Measurements from ENCODE around the gene TBXAS1. TPM values are rescaled to one million over a fixed set of nuclear protein-coding genes. Genes with fewer than 3 reads are reported as not detected.

Gene TBXAS1
- total and polyA plus RNA-seq, 2 donors (not counting 3 experiments of a cell fraction or from before 2014, with no cell fraction given): 2.1 to 4.3 TPM

DNA sequence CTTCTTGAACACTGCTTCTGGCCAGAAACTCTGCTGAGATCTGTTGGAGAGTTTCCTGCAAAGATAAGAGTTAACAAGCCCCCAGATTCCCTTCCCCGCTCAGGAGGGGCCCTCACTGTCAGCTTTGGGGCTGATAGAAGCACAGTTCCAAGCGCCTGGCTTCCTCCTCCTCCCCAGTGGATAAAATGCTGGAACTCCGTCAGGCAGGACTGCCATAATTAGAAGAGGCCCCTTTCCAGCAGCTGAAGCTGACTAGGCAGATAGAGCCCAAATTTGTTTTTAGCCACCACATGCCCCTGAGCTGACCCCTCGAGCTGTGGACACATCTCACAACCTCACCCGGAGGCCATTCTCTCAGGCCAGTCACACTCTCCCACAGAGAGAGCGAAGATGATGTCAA, 89.4 kb downstream of the TBXAS1 start:
- no peaks in the 10 kb centered on the region for H3K9me1 ChIP-seq (replicated peaks; ENCODE audit: control insufficient read depth, extremely low read depth, insufficient read depth, low read length)
- dilution Hi-C loops (cut with MboI; ENCODE audit: extremely low pct_ligation_motif_present, low sequenced_read_pairs): no loop called here
- POLR2A ChIA-PET: no interaction called here
- no peaks in the 10 kb centered on the region for H4K20me1 ChIP-seq (replicated peaks; ENCODE audit: control insufficient read depth, extremely low read depth, insufficient read depth, low read length)
- H2AFZ ChIP-seq (ENCODE audit: low read depth, low read length): no peak overlapping the region
- H3K79me2 ChIP-seq (ENCODE audit: control insufficient read depth, insufficient read depth, low read length): no peaks in the 10 kb centered on the region
- CTCF ChIA-PET: interaction anchor here (1.2 kb wide), 1 partner anchor 9 kb away, joined by 3 read pairs; no protein-coding TSS in a partner anchor
- H3K9me3 ChIP-seq (replicated peaks; ENCODE audit: control insufficient read depth, insufficient read depth, low read length): no peaks in the 10 kb centered on the region
- H3K4me3 ChIP-seq (replicated peaks in 1 of 3; ENCODE audit: insufficient read depth in 1 of 3, low read depth in 1 of 3, low read length in 3 of 3): no peak overlapping the region
- H3K27ac ChIP-seq (ENCODE audit: insufficient read depth, low read depth, low read length): no peak overlapping the region
- TF ChIP-seq JUN (IDR thresholded peaks at IDR 0.05; ENCODE audit: borderline replicate concordance, insufficient read depth, insufficient read length, low read depth): no peak
- no peak for TF ChIP-seq EZH2 (IDR thresholded peaks at IDR 0.05; ENCODE audit: borderline replicate concordance, low read depth, low read length, severe bottlenecking)
- TF ChIP-seq, protein P1, sequence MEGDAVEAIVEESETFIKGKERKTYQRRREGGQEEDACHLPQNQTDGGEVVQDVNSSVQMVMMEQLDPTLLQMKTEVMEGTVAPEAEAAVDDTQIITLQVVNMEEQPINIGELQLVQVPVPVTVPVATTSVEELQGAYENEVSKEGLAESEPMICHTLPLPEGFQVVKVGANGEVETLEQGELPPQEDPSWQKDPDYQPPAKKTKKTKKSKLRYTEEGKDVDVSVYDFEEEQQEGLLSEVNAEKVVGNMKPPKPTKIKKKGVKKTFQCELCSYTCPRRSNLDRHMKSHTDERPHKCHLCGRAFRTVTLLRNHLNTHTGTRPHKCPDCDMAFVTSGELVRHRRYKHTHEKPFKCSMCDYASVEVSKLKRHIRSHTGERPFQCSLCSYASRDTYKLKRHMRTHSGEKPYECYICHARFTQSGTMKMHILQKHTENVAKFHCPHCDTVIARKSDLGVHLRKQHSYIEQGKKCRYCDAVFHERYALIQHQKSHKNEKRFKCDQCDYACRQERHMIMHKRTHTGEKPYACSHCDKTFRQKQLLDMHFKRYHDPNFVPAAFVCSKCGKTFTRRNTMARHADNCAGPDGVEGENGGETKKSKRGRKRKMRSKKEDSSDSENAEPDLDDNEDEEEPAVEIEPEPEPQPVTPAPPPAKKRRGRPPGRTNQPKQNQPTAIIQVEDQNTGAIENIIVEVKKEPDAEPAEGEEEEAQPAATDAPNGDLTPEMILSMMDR (IDR thresholded peaks at IDR 0.05; ENCODE audit: extremely low read depth in 1 of 2, insufficient read depth in 1 of 2, low read depth in 1 of 2, low read length in 2 of 2): no peak
- TF ChIP-seq GATA2 (IDR thresholded peaks at IDR 0.05; ENCODE audit: insufficient read depth, insufficient read length, low read depth, low read length): no peak
- TF ChIP-seq FOS (IDR thresholded peaks at IDR 0.05; ENCODE audit: borderline replicate concordance, insufficient read depth, low read length): no peak
- no peak for TF ChIP-seq POLR2AphosphoS5 (IDR thresholded peaks at IDR 0.05; ENCODE audit: insufficient read depth, low read depth, low read length)
- TF ChIP-seq, protein P2, sequence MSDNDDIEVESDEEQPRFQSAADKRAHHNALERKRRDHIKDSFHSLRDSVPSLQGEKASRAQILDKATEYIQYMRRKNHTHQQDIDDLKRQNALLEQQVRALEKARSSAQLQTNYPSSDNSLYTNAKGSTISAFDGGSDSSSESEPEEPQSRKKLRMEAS (IDR thresholded peaks at IDR 0.05; ENCODE audit: insufficient read depth, insufficient read length): no peak
- no peak for TF ChIP-seq POLR2A (IDR thresholded peaks at IDR 0.05; ENCODE audit: low read depth, low read length)
- no peak for FAIRE-seq
- no peaks in the 10 kb centered on the region for H3K36me3 ChIP-seq (ENCODE audit: control insufficient read depth in 2 of 2, extremely low read depth in 1 of 2, insufficient read depth in 2 of 2, low read length in 2 of 2)
- intact Hi-C loops (cut with micrococcal nuclease): no loop called here
- peaks cover 30% of the 10 kb centered on the region for H3K4me1 ChIP-seq (ENCODE audit: control insufficient read depth, extremely low read depth, insufficient read depth, low read length)
- H3K27me3 ChIP-seq (ENCODE audit: control insufficient read depth in 2 of 2, insufficient read depth in 2 of 2, low read length in 2 of 2): peaks cover 0 to 2% of the 10 kb centered on the region in 2 experiments
- BruUV-seq (replicated peaks): no TSS peak
- H3K4me2 ChIP-seq (ENCODE audit: insufficient read depth, low read length): no peak overlapping the region
- no peak overlapping the region for H3K9ac ChIP-seq (replicated peaks; ENCODE audit: extremely low read depth, insufficient read depth, low read length)
- DNase-seq (ENCODE audit: low read depth, low spot score): no peak
